Midbrain (tissue), 1 donor: ENCODE results near the gene HCRTR1.

Experiments used
- DNase-seq: peaks from one replicate; lab custom pipeline; 2025; lab: John Stamatoyannopoulos, UW

HCRTR1 gene

DNA sequence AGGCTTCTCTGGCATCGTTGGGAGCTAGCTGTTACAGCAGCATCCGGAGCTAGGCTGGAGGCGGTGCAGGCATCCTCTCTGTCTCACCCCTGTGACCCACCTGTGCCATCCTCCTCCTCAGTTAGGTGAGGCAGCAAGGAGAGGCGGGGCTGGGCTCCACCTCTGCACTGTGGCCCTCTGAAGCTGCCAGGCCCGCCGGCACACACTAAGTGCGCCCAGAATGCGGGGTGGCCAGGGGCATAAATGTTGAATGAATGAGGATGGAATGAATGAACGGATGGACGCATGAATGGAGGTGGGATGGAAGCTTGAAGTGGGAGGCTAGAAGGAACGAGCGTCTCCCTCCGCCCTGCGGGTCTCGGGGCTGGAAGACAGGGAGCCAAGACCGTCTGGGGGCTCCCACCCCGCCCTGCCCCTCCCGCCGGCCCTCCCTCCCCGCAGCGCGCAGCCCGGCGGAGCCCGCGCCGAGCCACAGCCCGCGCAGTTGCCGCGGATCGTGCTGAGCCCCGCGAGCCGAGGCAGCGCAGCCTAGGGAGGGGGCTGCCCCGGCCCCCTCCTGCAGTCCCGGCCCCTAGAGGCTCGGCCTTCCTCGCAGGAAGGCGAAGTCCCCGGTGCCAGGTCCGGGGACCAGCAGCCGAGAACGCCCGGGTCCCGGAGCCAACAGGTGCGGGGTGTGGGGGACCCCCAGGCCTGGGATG, at the start of gene HCRTR1:
Gene HCRTR1 (plus strand): TSS at position 472 of the 698 bp plus-strand sequence. CDS start 1,504 bp downstream, outside the sequence.
- DNase-seq: no peak

DNA sequence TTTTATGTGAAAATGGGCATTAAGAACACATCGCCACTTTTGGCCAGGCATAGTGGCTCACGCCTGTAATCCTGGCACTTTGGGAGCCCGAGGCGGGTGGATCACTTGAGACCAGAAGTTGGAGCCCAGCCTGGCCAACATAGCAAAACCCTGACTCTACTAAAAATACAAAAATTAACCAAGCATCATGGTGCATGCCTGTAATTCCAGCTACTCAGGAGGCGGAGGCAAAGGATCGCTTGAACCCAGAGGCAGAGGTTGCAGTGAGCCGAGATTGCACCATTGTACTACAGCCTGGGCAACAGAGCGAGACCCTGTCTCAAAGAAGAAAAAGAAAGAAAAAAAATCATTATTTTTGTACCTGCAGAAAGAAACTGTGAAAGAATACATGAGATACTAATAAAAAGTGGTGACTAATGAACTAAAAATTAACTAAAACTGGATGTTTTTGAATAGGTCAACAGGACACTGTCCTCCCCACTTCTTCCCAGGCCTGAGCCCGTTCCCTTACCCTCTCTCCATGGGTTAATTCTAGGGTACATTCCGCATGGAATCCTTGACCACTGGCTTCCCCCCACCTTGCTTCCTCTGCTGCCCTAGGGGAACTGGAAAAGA, 49.4 kb upstream of the HCRTR1 start:
- DNase-seq: no peak

DNA sequence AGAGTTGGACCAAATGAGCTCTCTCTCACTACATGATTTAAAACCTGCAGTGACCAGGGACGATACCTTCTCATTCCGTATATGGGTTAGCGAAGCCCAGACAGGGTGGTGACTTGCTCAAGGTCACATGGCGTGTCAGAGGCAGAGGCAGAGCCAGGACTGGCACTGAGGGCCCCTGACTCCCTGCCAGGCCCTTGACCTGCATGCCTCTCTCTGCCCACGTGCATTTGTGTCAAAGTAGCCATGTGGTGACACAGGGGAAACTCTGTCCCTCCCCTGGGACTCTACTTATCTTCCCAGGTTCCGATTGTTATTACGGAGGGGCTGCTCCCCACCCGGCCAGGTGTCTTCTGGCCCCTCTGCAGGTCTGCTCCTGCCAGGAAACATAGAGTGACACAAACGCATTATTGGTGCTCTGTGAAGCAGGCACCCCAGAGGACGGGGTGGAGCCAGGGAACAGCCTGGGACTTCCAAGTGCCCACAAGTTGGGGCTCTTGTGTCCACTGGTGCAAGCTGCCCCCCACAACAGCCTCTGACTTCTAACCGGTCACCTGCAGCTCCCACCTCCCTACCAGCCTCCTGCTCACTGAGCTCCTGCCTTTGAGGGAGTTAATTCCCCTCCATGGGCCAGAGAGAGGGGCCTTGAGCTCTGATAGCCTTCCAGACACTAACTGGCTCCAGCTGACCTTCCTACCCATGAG, 48.4 kb upstream of the HCRTR1 start:
- no peak for DNase-seq

DNA sequence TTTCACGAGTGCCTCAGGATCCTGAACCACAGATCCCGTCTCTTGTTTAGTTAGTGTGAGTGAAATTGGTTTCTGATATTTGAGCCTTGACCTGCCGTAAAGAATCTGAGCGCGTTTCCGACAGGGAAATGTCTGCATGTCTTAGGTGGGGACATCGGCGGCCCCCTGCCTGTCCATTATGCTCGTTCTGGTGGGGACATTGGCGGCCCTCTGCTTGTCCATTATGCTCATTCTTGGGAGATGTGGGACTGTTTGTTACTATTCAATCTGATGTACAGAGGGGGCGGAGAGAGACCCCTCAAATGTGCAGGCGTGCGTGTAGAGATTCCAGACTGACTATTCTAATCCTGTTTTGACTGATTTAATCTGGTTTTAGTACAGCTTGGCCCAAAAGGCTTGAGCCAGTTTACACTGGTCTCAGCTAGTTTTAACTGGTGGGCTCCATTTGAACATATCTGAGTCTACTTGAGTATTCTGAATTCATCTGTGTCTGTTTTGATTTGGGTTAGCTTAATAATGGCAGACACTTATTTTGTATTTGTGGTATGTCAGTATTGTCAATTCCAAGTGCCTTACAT, 47.8 kb upstream of the HCRTR1 start:
- DNase-seq: no peak

DNA sequence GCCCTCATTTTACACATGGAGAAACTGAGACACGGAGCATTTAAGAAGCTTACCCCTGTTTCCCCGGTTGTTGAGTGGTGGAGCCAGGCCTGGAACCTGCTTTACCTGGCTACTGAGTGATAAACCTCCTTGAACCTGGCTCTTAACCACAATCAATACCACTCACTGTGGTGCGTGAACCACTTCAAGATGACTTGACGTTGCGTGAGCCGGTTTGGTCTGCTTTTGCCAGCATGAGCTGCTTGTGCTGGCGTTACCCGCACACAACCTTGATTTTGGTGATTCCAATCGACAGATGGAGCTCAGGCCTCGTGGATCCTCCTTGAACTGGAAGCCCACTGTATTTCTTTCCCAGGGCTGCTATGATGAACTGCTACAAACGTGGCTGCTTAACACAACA, 47.3 kb upstream of the HCRTR1 start:
- DNase-seq: no peak

DNA sequence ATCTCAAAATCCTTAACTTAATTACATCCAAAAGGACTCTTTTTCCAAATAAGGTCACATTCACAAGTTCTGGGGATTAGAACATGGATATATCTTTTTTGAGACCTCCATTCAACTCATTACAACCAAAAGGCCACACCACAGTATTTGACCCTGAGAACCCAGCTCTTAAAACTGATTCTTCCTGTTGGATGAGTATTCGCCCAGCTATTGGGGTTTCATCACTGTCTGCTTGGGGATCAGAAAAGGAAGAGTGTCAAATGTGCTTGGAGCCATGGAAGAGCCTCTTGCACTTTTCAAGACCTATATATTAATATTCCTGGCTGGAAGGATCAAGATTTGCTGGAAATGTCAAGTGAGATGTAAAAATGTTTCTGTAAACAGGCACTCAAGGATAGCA, 46.6 kb upstream of the HCRTR1 start:
- no peak for DNase-seq

DNA sequence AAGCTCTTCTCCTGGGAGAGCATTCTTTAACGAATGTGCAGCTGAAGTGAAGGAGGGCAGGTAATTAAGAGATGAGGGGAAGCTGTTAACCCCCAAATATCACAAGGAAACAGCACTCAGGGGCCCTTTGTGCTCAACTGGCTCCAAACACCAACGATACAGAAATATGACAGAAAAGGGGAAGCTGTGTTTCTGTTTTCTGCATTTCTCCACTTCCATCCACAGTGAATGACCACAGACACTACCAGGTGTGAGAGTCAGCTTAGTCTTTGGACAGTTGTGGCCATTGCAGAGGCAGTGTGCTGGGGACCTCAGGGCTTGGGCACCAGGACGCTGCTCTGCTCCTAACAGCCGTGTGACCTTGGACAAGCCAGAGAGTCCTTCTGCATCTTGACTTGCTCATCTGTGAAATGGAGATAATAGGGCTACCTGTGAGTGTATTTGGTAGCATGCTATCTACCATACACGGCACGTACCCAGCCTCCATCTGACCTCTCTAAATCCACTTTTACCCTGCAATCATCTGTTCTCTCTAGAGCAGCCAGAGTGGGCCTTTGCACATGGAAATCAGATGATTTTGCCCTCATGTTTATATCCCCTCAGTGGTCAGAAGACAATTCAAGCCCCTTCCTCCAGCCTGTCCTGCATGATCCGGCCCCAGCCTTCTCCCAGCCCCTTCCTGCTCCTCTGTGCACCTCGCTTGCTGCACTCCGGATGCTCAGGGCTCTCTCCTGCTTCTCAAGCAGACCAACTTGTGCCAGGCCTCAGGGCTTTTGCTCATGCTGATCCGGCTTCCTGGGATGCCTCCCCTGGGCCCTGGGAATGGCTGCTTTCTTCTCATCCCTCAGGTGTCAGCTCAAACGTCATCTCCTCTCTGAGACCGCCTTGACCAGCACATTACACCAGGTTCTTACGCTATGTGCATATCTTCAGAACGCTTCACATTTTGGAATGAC, 45.9 kb upstream of the HCRTR1 start:
- no peak for DNase-seq

DNA sequence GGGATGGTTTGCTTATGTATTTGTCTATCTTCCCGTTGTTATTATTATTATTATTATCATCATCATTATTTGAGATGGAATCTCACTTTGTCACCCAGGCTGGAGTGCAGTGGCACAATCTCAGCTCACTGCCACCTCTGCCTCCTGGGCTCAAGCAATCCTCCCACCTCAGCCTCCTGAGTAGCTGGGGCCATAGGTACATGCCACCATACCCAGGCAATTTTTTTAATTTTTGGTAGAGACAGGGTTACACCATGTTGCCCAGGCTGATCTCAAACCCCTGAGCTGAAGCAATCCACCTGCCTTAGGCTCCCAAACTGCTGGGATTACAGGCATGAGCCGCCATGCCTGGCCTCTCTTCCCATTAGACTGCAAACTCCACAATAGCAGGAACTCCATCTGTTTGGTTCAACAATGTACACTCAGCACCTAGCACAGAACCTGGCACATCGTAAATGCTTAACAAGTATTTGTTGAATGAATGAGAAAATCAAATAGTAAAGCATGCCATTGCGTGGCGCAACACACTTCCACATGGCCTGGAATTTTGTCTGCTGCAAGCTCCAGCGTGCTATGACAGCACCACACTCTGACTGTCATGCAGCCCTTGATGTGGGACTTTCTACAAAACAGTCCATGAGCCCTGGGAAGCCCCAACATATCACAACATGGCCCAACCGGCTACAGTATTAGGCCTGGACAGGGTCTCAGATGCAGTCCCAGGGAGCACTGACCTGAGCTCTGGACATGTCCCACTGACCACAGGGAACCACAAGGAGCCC, 45.0 kb upstream of the HCRTR1 start:
- DNase-seq: no peak

DNA sequence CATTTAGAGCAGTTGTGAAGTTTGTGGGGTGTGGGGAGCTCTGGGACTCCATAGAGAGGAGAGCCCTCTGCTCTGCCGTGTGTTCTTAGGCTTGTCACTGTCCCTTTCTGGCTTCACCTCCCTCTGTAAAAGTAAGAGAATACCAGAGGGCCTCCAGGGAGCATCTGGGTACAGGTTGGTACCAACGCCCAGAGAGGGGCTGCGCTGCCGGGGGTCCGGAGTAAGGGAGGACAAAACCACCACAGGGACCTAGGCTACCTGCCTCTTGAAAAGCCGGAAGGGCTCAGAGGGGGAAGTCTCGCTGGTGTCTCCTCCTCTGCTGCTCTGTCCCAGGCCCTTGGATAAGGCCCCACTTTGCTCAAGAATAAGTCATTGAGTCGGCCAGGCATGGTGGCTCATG, 44.2 kb upstream of the HCRTR1 start:
- no peak for DNase-seq

DNA sequence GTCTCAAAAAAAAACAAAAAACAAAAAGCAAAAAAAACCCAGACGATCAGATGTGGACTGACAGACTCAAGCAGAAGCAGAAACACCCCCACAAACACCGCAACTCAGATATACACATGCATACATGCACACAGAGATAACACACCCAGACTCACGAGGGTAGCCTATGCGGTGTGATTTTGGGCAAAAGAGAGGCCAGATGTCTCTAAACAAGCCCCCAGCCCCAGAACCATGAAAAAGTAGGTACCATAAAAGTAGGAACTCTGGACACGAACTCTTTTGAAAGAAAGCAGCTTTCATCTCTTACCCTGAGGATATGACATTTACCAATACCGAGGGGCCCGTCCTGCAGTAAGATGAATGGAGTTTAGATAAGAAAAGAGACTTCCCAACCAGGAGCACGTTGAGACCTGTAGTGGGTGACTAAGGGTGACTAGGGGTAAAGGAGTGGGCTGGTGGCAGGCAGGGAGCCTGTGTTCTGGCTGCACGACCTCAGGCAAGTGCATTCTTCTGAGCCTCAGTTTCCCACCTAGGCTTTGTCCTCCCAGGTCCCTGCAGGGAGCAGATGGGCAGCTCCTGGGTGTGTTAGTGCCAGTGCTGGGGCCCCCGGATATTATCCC, 42.6 kb upstream of the HCRTR1 start:
- DNase-seq: no peak

DNA sequence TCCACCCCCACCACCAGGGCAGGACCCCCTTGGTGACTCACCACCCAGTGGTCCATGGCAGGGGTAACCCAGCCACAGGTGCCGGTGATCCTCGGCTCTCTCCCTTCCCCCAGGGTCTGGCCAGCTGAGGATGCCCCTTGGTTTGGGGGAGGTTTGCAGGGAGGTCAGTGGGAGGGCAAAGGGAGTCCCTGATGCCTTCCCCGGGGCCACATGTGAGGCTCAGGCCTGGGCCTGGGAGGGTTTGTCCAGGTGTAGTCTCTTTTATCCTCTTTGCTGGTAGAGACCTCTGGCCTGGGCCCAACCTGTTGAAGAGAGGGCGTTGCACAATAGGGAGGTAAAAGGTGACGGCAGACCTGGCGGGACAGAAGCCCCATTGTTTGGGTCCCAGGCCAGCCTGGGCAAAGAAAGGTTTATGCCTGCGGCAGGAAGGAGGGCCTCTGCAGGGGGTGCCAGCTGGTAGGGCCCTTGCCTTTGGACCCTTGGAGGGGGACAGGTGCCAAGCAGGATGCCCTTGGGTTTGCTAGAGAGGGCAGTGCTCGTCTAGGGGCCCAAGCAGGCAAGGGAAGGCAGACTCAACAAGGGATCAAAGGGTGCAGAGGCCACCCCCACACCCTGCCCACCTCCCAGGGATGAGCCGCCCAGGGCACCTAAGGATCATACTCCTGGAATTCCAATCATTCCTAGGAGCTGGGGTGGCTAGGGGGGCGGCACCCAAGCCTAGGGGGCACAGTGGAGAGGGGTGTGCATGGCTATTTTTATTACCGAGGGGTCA, 41.9 kb upstream of the HCRTR1 start:
- no peak for DNase-seq

DNA sequence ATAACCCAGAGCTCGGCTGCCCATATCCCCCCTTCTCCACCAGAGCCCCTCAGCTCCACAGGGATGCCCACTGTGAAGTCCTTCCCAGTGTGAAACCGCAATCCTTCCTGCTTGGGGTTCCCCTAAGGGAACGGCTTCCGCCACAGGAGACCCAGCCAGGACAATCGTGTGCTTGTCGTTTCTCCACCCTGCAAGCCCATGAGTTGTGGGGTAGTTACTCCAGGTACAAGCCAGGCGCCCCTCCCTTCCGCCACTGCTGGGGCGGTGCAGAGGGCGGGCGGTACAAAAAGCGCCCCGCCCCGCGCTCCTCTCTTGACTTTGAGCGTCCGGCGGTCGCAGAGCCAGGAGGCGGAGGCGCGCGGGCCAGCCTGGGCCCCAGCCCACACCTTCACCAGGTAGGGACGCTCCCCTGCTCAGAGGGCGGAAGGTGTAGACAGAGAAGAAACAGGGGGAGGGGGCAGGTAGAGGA, 41.3 kb upstream of the HCRTR1 start, which contains the start of gene TINAGL1:
Gene TINAGL1 (plus strand): TSS at position 315 of the 469 bp plus-strand sequence. CDS start 634 bp downstream, outside the sequence.
- DNase-seq: no peak

DNA sequence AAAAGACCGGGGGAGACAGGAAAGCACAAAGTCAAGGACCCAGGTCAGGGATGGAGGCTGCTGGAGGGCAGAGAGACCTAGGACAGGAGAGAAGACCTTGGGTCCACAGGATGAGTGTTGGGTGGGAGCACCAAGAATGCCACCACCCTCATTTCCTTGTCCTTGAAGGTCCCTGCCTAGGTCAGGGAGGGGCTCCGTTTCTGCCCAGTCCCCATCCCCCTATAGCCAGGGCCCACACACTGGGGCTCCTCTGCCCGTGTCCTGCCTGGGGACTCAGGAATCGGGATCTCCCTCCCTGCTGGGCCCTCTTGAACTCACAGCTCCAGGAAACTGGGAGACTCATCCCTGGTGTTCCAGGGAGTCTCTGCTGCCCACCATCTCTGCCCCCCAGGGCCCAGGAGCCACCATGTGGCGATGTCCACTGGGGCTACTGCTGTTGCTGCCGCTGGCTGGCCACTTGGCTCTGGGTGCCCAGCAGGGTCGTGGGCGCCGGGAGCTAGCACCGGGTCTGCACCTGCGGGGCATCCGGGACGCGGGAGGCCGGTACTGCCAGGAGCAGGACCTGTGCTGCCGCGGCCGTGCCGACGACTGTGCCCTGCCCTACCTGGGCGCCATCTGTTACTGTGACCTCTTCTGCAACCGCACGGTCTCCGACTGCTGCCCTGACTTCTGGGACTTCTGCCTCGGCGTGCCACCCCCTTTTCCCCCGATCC, 40.6 kb upstream of the HCRTR1 start:
- DNase-seq: no peak

DNA sequence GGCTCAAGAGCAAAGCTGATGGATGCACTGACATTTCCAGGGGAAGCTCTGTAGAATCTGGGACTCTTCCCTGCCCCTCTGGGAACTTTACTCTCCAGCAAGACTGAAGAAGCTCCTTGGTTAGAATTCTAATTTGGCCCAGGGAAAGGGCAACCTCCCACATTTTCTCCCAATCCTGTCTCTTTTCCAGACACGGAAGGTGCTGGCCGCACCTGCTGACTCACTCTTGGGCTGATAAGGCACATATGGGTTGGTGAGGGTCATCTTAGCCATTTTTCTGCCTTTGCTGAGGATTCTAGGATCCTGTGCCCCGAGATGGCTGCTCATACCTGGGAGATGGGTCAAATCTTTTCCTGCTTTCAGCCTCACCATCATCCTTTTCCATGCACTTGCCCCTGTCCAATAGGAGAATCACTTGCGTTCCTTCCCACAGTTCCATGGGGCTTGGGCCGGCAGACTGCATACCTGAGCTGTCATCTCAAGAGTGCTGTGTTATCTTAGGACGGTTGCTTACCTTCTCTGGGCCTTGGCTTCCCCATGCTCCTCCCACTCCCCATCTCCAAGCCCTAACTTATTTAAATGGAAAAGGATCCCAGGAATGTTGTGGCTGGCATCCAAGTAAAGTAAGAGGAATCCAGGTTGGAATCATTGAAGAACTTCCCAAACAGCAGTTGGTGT, 39.8 kb upstream of the HCRTR1 start:
- no peak for DNase-seq

DNA sequence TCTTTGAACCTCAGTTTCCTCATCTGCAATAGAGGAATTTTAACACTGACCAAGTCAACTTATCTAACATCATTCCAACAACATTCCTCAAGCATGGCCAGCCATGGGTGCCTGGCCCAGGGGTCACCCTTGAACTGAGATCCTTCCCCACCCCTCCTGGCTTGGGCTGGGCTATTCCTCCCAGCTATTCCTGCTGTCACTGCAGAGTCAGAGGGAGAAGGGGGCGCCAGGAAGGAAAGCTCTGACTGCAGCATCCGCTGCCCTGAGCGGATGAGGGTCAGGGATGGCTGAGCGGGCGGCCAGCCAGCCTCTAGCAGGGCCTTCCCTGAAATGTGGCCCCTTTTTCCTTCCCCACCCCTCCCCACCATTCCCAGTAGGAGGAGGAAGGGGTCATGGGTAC, 38.1 kb upstream of the HCRTR1 start:
- DNase-seq: no peak

DNA sequence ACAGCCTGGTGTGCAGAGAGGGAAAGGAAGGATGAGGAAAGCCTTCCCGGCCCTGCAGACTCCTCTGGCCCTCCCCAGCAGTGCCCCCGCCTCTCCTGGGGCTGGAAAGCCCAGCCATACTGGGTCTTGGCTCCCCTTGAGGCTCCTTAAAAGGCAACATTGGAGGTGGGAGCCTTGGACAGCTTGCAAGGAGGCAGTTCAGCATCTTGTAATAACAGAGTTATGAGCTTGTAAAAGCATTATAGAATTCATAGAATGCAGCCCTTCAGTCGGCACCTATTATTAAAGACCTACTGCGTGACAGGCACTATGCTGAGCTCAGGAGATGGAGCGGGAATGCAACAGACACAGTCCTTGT, 37.0 kb upstream of the HCRTR1 start:
- no peak for DNase-seq

DNA sequence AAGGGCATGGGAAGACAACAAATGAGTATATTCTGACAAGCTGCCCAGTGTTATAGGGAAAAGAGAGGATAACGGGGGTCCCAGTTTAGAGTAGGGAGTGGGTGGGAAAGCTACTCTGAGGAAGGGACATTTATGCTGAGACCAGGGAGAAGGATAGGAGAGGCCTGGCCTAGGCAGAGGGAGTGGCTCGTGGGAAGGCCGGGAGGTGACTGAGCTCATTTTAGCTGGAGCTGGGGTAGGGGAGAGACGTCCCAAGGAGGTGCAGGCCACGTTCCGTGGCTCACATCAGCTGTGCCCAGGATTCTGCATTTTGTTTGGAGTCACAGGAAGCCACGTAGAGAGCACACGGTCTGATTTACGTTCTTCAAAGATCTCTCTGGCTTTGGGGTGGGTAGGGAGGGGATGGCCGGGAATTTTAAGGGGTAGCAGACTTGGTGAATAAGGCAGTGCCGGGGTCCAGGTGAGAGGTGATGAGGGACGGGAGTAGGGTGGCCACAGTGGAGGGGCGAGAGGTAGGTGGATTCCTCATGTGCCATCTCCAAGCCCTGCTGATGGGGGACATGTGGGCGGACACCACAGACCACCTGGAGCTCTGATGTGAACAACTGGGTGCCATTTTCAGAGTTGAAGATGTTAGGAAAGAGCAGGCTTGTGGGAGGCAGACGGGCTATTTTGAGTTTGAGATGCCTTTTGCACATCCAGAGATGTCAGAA, 36.4 kb upstream of the HCRTR1 start:
- DNase-seq: no peak
